A549 (cell line): ENCODE measurements around the gene ARFGAP2. TPM values are rescaled to one million over a fixed set of nuclear protein-coding genes. Genes with fewer than 3 reads are reported as not detected.

ENCODE experiments used
- ATOH8 ChIP-seq: fragments of 250-450 bp; sonication (Bioruptor Pico); IDR thresholded peaks from 2 replicates; pipeline ENCODE4 v1.5.0; 2020; ENCODE audit warnings: low read depth, mild to moderate bottlenecking, moderate library complexity
- BHLHE40 ChIP-seq: IDR thresholded peaks from 2 replicates; pipeline ENCODE4 v1.6.1; 2012; ENCODE audit warnings: low read depth, low read length, inconsistent platforms
- CBX8 ChIP-seq: fragments of 200-600 bp; sonication (generic); IDR thresholded peaks from 2 replicates; pipeline ENCODE4 v1.6.1; 2016
- CEBPB ChIP-seq, 2 experiments: fragments of >200 bp in 1 of 2; sonication (Bioruptor Twin) in 1 of 2; formaldehyde crosslinking in 1 of 2; IDR thresholded peaks; 2 replicates each; pipeline ENCODE4 v1.6.1; 2012 to 2016
- CHD4 ChIP-seq: fragments of 200-600 bp; sonication (generic); IDR thresholded peaks from 2 replicates; pipeline ENCODE4 v1.6.1; 2016; ENCODE audit warnings: antibody characterized with exemption, mild to moderate bottlenecking, borderline replicate concordance
- CTCF ChIP-seq: fragments of >200 bp; sonication (Bioruptor Twin); formaldehyde crosslinking; IDR thresholded peaks from 3 replicates; pipeline ENCODE4 v1.5.1; 2016
- E2F6 ChIP-seq: IDR thresholded peaks from 2 replicates; pipeline ENCODE4 v1.6.1; 2012; ENCODE audit warnings: low read depth, borderline replicate concordance
- EHMT2 ChIP-seq: fragments of 200-600 bp; sonication (generic); IDR thresholded peaks from 2 replicates; pipeline ENCODE4 v1.6.1; 2016; ENCODE audit warnings: antibody characterized with exemption, low read depth, mild to moderate bottlenecking, moderate library complexity
- FOSL2 ChIP-seq, 2 experiments: fragments of 450-650 bp in 1 of 2; fragments of >200 bp in 1 of 2; sonication (Bioruptor Twin) in 1 of 2; formaldehyde crosslinking; IDR thresholded peaks; 2 replicates each; pipeline versions ENCODE4 v1.5.0 to v1.6.1; 2016 to 2020; ENCODE audit warnings: mild to moderate bottlenecking in 1 of 2, moderate library complexity in 1 of 2
- HEYL ChIP-seq: fragments of 250-450 bp; sonication (Bioruptor Pico); IDR thresholded peaks from 2 replicates; pipeline ENCODE4 v1.8.0; 2021; ENCODE audit warnings: mild to moderate bottlenecking, moderate library complexity
- HMGXB4 ChIP-seq: fragments of 250-450 bp; sonication (Bioruptor Pico); IDR thresholded peaks from 2 replicates; pipeline ENCODE4 v1.5.0; 2021; ENCODE audit warnings: mild to moderate bottlenecking, moderate library complexity, borderline replicate concordance
- HOXA7 ChIP-seq: fragments of 250-450 bp; sonication (Bioruptor Pico); IDR thresholded peaks from 2 replicates; pipeline ENCODE4 v1.5.0; 2020; ENCODE audit warnings: mild to moderate bottlenecking, moderate library complexity
- HOXB13 ChIP-seq: fragments of 250-450 bp; sonication (Bioruptor Pico); IDR thresholded peaks from 2 replicates; pipeline ENCODE4 v1.5.0; 2020; ENCODE audit warnings: low read depth, mild to moderate bottlenecking, moderate library complexity
- HOXB5 ChIP-seq: fragments of 250-450 bp; sonication (Bioruptor Pico); IDR thresholded peaks from 2 replicates; pipeline ENCODE4 v1.5.0; 2020; ENCODE audit warnings: mild to moderate bottlenecking, moderate library complexity
- MAX ChIP-seq: IDR thresholded peaks from 2 replicates; pipeline ENCODE4 v1.6.1; 2012
- NFE2L2 ChIP-seq: fragments of 150-350 bp; conservative IDR thresholded peaks from 2 replicates; pipeline ENCODE4 v1.6.1; 2014; ENCODE audit warnings: low read length
- NPAS2 ChIP-seq: fragments of 250-450 bp; sonication (Bioruptor Pico); IDR thresholded peaks from 2 replicates; pipeline ENCODE4 v1.8.0; 2022; ENCODE audit warnings: mild to moderate bottlenecking, moderate library complexity, borderline replicate concordance
- PBX3 ChIP-seq: IDR thresholded peaks from 2 replicates; pipeline ENCODE4 v1.6.1; 2012
- RAD21 ChIP-seq, 2 experiments: fragments of >200 bp in 1 of 2; sonication (Bioruptor Twin) in 1 of 2; formaldehyde crosslinking in 1 of 2; IDR thresholded peaks in 1 of 2; conservative IDR thresholded peaks in 1 of 2; 2 replicates in 1 of 2; 3 replicates in 1 of 2; pipeline ENCODE4 v1.6.1; 2012 to 2018; ENCODE audit warnings: inconsistent platforms in 1 of 2
- RFX5 ChIP-seq: fragments of 450-650 bp; IDR thresholded peaks from 2 replicates; pipeline ENCODE4 v1.7.1; 2014; ENCODE audit warnings: antibody characterized with exemption, mild to moderate bottlenecking, moderate library complexity
- SMC3 ChIP-seq: fragments of >200 bp; sonication (Bioruptor Twin); formaldehyde crosslinking; IDR thresholded peaks from 3 replicates; pipeline ENCODE4 v1.6.1; 2018; ENCODE audit warnings: inconsistent platforms
- TP53 ChIP-seq: fragments of 250-450 bp; sonication (Bioruptor Pico); IDR thresholded peaks from 2 replicates; pipeline ENCODE4 v1.5.0; 2021; ENCODE audit warnings: mild to moderate bottlenecking, moderate library complexity
- USF2 ChIP-seq: fragments of 450-650 bp; IDR thresholded peaks from 2 replicates; pipeline ENCODE4 v1.6.1; 2014; ENCODE audit warnings: antibody characterized with exemption
- ZFP36 ChIP-seq: fragments of 450-650 bp; IDR thresholded peaks from 2 replicates; pipeline ENCODE4 v1.6.1; 2014; ENCODE audit warnings: borderline replicate concordance; ENCODE audit not compliant: partially characterized antibody
- ZNF302 ChIP-seq: fragments of 250-450 bp; sonication (Bioruptor Pico); IDR thresholded peaks from 2 replicates; pipeline ENCODE4 v1.9.0; 2021; ENCODE audit warnings: inconsistent platforms, mild to moderate bottlenecking, moderate library complexity
- ZSCAN20 ChIP-seq: fragments of 250-450 bp; sonication (Bioruptor Pico); IDR thresholded peaks from 2 replicates; pipeline ENCODE4 v1.8.0; 2022; ENCODE audit warnings: mild to moderate bottlenecking, moderate library complexity
- polyA plus RNA-seq, 4 experiments: library from polyadenylated mRNA; depleted of rRNA in 3 of 4; stranded (reverse); fragments of >200 nt; fragmentation: RNase III in 1 of 4; extraction: RNeasy Plus Mini Kit Qiagen cat#74134 plus additional on column Dnase treatment in 1 of 4; gene quantifications; 2 replicates in 3 of 4; 3 replicates in 1 of 4; pipeline ENCODE4 v1.2.3, GENCODE V29; 2011 to 2017

Gene ARFGAP2
- polyA plus RNA-seq, 2 of the 4 experiments (the other 2 are of a cell fraction), result 29.5 to 34.0 TPM

GRCh38 chr11:47213950-47214565 is 37.4 kb upstream of the ARFGAP2 start (continued):
- TF ChIP-seq TP53 (CRISPR knock-in tag) (no peak), RAD21 (conservative IDR thresholded peaks at IDR 0.05 in 1 of 2, IDR thresholded peaks at IDR 0.05 in 1 of 2) (no peak), PBX3 (no peak), ZFP36 (no peak), HEYL (CRISPR knock-in tag) (no peak), CEBPB (IDR thresholded peaks at IDR 0.05) (peak in 1 of 2 experiments; percentile 71; a peak in 2 of 4 replicates), USF2 (no peak), HMGXB4 (CRISPR knock-in tag) (no peak), E2F6 (peak; percentile 75), FOSL2 (IDR thresholded peaks at IDR 0.05) (no peak), FOSL2 (CRISPR knock-in tag; IDR thresholded peaks at IDR 0.05) (no peak), CHD4 (no peak), ATOH8 (CRISPR knock-in tag) (no peak), HOXB13 (no peak), MAX (peak; percentile 47), RFX5 (peak; percentile 96), HOXA7 (CRISPR knock-in tag) (no peak), EHMT2 (no peak), ZNF302 (CRISPR knock-in tag) (no peak), SMC3 (no peak), CBX8 (no peak), NPAS2 (CRISPR knock-in tag) (no peak), CTCF (no peak), HOXB5 (CRISPR knock-in tag) (no peak), BHLHE40 (no peak), ZSCAN20 (CRISPR knock-in tag) (no peak), NFE2L2 (no peak)
- TF ChIP-seq, all 56 proteins: peak for 9
